ENCODE data around the gene SDHAF3. TPM values are rescaled to one million over a fixed set of nuclear protein-coding genes. Genes with fewer than 3 reads are reported as not detected.

SDHAF3 gene
- total and polyA plus RNA-seq, 10 of the 15 experiments (the other 5 are each of a cell fraction or from before 2014, with no cell fraction given) = 24.3 to 124 (median 63.5) TPM

GRCh38 chr7:97117372-97118188, at the start of gene SDHAF3 (continued):
- TF ChIP-seq KLF5 (IDR thresholded peaks at IDR 0.05; ENCODE audit: partially characterized antibody) = peak; percentile 70
- no peak for TF ChIP-seq ATF7 (IDR thresholded peaks at IDR 0.05; ENCODE audit: low read depth)
- peak; percentile 97 for TF ChIP-seq POLR2A (IDR thresholded peaks at IDR 0.05; ENCODE audit: low read depth, low read length)
- no peak for TF ChIP-seq EP300 (IDR thresholded peaks at IDR 0.05; ENCODE audit: borderline replicate concordance in 1 of 2, control insufficient read depth in 1 of 2, low read depth in 2 of 2, low read length in 2 of 2)
- TF ChIP-seq NR2F1 (conservative IDR thresholded peaks at IDR 0.05) = peak; percentile 56
- no peak for TF ChIP-seq ATF3 (IDR thresholded peaks at IDR 0.05; ENCODE audit: borderline replicate concordance, extremely low read depth, low read depth, low read length)
- no peak for TF ChIP-seq CHD1 (IDR thresholded peaks at IDR 0.05; ENCODE audit: low read depth, low read length)
- TF ChIP-seq CEBPZ (IDR thresholded peaks at IDR 0.05; ENCODE audit: low read depth, low read length) = no peak
- TF ChIP-seq YY1 (IDR thresholded peaks at IDR 0.05; ENCODE audit: low read depth, low read length) = peak; percentile 87
- TF ChIP-seq IKZF2 (IDR thresholded peaks at IDR 0.05) = 0 out of 4 replicates have a peak, but pooled peaks of 1 of the 2 experiments have one; percentile 25
- 0 out of 2 replicates have a peak, but pooled peaks have one; percentile 52 for TF ChIP-seq STAT1 (conservative IDR thresholded peaks at IDR 0.05)
- TF ChIP-seq RELB (IDR thresholded peaks at IDR 0.05; ENCODE audit: low read depth) = peak; percentile 44; the same call in 1 of the 2 replicates
- TF ChIP-seq ZNF622 (IDR thresholded peaks at IDR 0.05) = no peak
- TF ChIP-seq E2F4 (IDR thresholded peaks at IDR 0.05; ENCODE audit: low read depth, low read length) = peak; percentile 36; the same call in 1 of the 2 replicates
- peak; percentile 88 for TF ChIP-seq CREB1 (IDR thresholded peaks at IDR 0.05; ENCODE audit: low read depth)
- no peak for TF ChIP-seq ZNF384 (IDR thresholded peaks at IDR 0.05; ENCODE audit: borderline replicate concordance, low read depth, low read length)
- TF ChIP-seq LARP7 (IDR thresholded peaks at IDR 0.05) = peak; percentile 81; the same call in 1 of the 2 replicates
- TF ChIP-seq EGR1 (IDR thresholded peaks at IDR 0.05; ENCODE audit: borderline replicate concordance in 1 of 2, low read depth in 2 of 2, low read length in 2 of 2) = peak in 1 of 2 experiments; percentile 50; a peak in 1 of 3 replicates
- no peak for TF ChIP-seq MYC (IDR thresholded peaks at IDR 0.05; ENCODE audit: insufficient read depth, insufficient read length, insufficient replicate concordance, low read length, severe bottlenecking)
- TF ChIP-seq ESRRA (IDR thresholded peaks at IDR 0.05; ENCODE audit: low read length) = no peak
- TF ChIP-seq SPI1 (IDR thresholded peaks at IDR 0.05; ENCODE audit: borderline replicate concordance, insufficient read depth, low read depth, low read length) = no peak
- TF ChIP-seq ZNF207 (IDR thresholded peaks at IDR 0.05; ENCODE audit: borderline replicate concordance) = peak; percentile 76; the same call in 1 of the 2 replicates
- no peak for TF ChIP-seq PAX8 (IDR thresholded peaks at IDR 0.05)
- TF ChIP-seq TCF3 (IDR thresholded peaks at IDR 0.05; ENCODE audit: borderline replicate concordance, insufficient read depth, low read depth, low read length) = peak; percentile 27; the same call in 1 of the 2 replicates

Data from GM12878 (cell line).